Suprapubic skin (tissue), 4 donors: ENCODE results near the gene DUSP14.

Experiments used
- POLR2A ChIP-seq, 2 donors: fragments of 450-650 bp; IDR thresholded peaks; one replicate each; pipeline ENCODE4 v1.6.1; 2017; ENCODE audit warnings: antibody characterized with exemption in 2 of 2, mild to moderate bottlenecking in 2 of 2, moderate library complexity in 2 of 2
- POLR2AphosphoS5 ChIP-seq, 3 donors: sonication (generic); formaldehyde crosslinking; IDR thresholded peaks; one replicate each; pipeline ENCODE4 v1.6.1; 2017; ENCODE audit warnings: antibody characterized with exemption in 3 of 3
- TF ChIP-seq, protein P1 (sequence below), 2 donors: fragments of 200-600 bp in 1 of 2; fragments of 450-650 bp in 1 of 2; sonication (generic) in 1 of 2; IDR thresholded peaks; one replicate each; pipeline ENCODE4 v1.5.1; 2016 to 2019; ENCODE audit warnings: antibody characterized with exemption in 2 of 2, mild to moderate bottlenecking in 1 of 2, moderate library complexity in 1 of 2

DNA sequence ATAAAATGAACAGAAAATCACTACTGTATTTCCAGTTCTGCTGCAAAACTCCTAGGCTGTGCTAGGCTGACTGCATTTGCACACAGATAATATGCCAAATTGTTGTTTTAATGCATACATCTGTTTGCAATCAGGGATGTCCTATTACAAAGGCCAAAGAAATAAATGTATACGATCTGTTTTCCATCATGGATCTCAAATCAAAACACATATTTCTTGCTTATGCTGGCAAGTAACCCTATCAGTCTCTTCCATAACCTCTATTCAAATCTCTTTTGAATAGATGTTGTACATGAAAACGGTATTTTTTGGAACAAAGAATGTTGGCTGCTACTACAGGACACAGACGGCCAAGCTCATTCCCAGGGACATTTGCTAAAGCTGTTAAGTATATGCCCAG lies 56.6 kb downstream of the DUSP14 start:
- TF ChIP-seq, protein P1, sequence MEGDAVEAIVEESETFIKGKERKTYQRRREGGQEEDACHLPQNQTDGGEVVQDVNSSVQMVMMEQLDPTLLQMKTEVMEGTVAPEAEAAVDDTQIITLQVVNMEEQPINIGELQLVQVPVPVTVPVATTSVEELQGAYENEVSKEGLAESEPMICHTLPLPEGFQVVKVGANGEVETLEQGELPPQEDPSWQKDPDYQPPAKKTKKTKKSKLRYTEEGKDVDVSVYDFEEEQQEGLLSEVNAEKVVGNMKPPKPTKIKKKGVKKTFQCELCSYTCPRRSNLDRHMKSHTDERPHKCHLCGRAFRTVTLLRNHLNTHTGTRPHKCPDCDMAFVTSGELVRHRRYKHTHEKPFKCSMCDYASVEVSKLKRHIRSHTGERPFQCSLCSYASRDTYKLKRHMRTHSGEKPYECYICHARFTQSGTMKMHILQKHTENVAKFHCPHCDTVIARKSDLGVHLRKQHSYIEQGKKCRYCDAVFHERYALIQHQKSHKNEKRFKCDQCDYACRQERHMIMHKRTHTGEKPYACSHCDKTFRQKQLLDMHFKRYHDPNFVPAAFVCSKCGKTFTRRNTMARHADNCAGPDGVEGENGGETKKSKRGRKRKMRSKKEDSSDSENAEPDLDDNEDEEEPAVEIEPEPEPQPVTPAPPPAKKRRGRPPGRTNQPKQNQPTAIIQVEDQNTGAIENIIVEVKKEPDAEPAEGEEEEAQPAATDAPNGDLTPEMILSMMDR (IDR thresholded peaks at IDR 0.05): no peak
- TF ChIP-seq POLR2A (IDR thresholded peaks at IDR 0.05) (no peak), POLR2AphosphoS5 (IDR thresholded peaks at IDR 0.05) (no peak)
